ENCODE data around the gene TBC1D3G. TPM values are rescaled to one million over a fixed set of nuclear protein-coding genes. Genes with fewer than 3 reads are reported as not detected.
"Not testable (repeated sequence)": the region's sequence is repeated elsewhere in the genome, so short reads cannot be mapped to it uniquely, and the experiment has no call there.

TBC1D3G gene
- not detected in 2 replicates for total RNA-seq

- DNase-seq (ENCODE audit: low read depth in 2 of 2), result not testable (repeated sequence)
These were observed at the start of gene TBC1D3G for GRCh38 chr17:36323584-36323983. TBC1D3G (plus strand) TSS chr17:36323884; CDS start chr17:36325412, 1,528 bp downstream.

GRCh38 chr17:36283256-36283655 is 40.4 kb upstream of the TBC1D3G start:
- not testable (repeated sequence) for DNase-seq (ENCODE audit: low read depth in 2 of 2)

- DNase-seq (ENCODE audit: low read depth in 2 of 2), result not testable (repeated sequence)
These were observed 39.5 kb upstream of the TBC1D3G start for GRCh38 chr17:36284219-36284618.

GRCh38 chr17:36289965-36290612 is 33.6 kb upstream of the TBC1D3G start:
- DNase-seq (ENCODE audit: low read depth in 2 of 2), result not testable (repeated sequence)

- not testable (repeated sequence) for DNase-seq (ENCODE audit: low read depth in 2 of 2)
These were observed 28.5 kb upstream of the TBC1D3G start for GRCh38 chr17:36295161-36295560.

GRCh38 chr17:36315736-36316135 is 7.9 kb upstream of the TBC1D3G start:
- not testable (repeated sequence) for DNase-seq (ENCODE audit: low read depth in 2 of 2)

GRCh38 chr17:36362496-36362895 is 38.8 kb downstream of the TBC1D3G start:
- DNase-seq (ENCODE audit: low read depth in 2 of 2), result not testable (repeated sequence)

GRCh38 chr17:36375938-36376337 is 52.3 kb downstream of the TBC1D3G start:
- not testable (repeated sequence) for DNase-seq (ENCODE audit: low read depth in 2 of 2)

Other genes starting within 250 kb of the TBC1D3G start
- not detected in 2 replicates for gene CCL3, start 233.7 kb upstream of the TBC1D3G start, total RNA-seq
- not detected in 2 replicates for gene CCL4, start 220.1 kb upstream of the TBC1D3G start, total RNA-seq
- gene TBC1D3B, start 147.2 kb upstream of the TBC1D3G start, total RNA-seq, result 0.44 and 0.99 TPM in 2 replicates
- not detected in 2 replicates for gene CCL3L1, start 127.1 kb upstream of the TBC1D3G start, total RNA-seq
- gene CCL4L2, start 112.8 kb upstream of the TBC1D3G start, total RNA-seq, result not detected in 2 replicates
- gene TBC1D3I, start 59.3 kb upstream of the TBC1D3G start, total RNA-seq, result under 0.01 and 0.22 TPM in 2 replicates
- not detected in 2 replicates for gene TBC1D3H, start 64.6 kb downstream of the TBC1D3G start, total RNA-seq
- gene ZNHIT3, start 162.8 kb downstream of the TBC1D3G start, total RNA-seq, result 19.4 and 21.6 TPM in 2 replicates
- 28.5 and 33.3 TPM in 2 replicates for gene MYO19, start 211.0 kb downstream of the TBC1D3G start, total RNA-seq
- gene PIGW, start 211.1 kb downstream of the TBC1D3G start, total RNA-seq, result 5.7 and 6.5 TPM in 2 replicates
- gene GGNBP2, start 221.0 kb downstream of the TBC1D3G start, total RNA-seq, result 29.0 and 37.3 TPM in 2 replicates

Data from lung microvascular endothelial cell (primary cell).